Fibroblast of lung (primary cell): Measurements from ENCODE around the gene KAZALD1. TPM values are rescaled to one million over a fixed set of nuclear protein-coding genes. Genes with fewer than 3 reads are reported as not detected.

Experiments used
- DNase-seq, 2 donors: peaks; one replicate each; pipeline versions ENCODE4 v3.0.0 to v3.0.0-alpha.2; 2010; ENCODE audit warnings: low read depth in 2 of 2
- H2AFZ ChIP-seq: 2 replicates; pipeline ENCODE4 v1.5.1; 2012; ENCODE audit warnings: low read length, control low read depth, inconsistent platforms
- H3K27ac ChIP-seq: 2 replicates; pipeline ENCODE4 v1.5.1; 2011; ENCODE audit warnings: low read length, control low read depth; ENCODE audit not compliant: insufficient read depth
- H3K27me3 ChIP-seq: 2 replicates; pipeline ENCODE4 v1.5.1; 2011; ENCODE audit warnings: mild to moderate bottlenecking, low read length; ENCODE audit not compliant: control insufficient read depth, insufficient read depth
- H3K36me3 ChIP-seq: 2 replicates; pipeline ENCODE4 v1.5.1; 2011; ENCODE audit warnings: low read length; ENCODE audit not compliant: control insufficient read depth, insufficient read depth
- H3K4me1 ChIP-seq: 2 replicates; pipeline ENCODE4 v1.5.1; 2011; ENCODE audit warnings: low read length; ENCODE audit not compliant: control insufficient read depth, insufficient read depth; ENCODE audit errors: extremely low read depth
- H3K4me2 ChIP-seq: 2 replicates; pipeline ENCODE4 v1.5.1; 2011; ENCODE audit warnings: low read length, control low read depth; ENCODE audit not compliant: insufficient read depth; ENCODE audit errors: extremely low read depth
- H3K4me3 ChIP-seq, 4 experiments: fragments of 200-600 bp in 1 of 4; sonication (generic) in 1 of 4; replicated peaks in 1 of 4; 2 replicates each; pipeline ENCODE4 v1.5.1; 2011 to 2016; ENCODE audit warnings: low read length in 4 of 4, low read depth in 3 of 4, mild to moderate bottlenecking in 3 of 4, control low read depth in 2 of 4, inconsistent platforms in 1 of 4, mixed read lengths in 1 of 4; ENCODE audit not compliant: insufficient read depth in 1 of 4; ENCODE audit errors: control extremely low read depth in 1 of 4
- H3K79me2 ChIP-seq: 2 replicates; pipeline ENCODE4 v1.5.1; 2012; ENCODE audit warnings: mild to moderate bottlenecking, low read length, inconsistent platforms; ENCODE audit not compliant: control insufficient read depth, insufficient read depth
- H3K9ac ChIP-seq: 2 replicates; pipeline ENCODE4 v1.5.1; 2011; ENCODE audit warnings: mild to moderate bottlenecking, low read length, control low read depth; ENCODE audit not compliant: insufficient read depth
- H3K9me3 ChIP-seq: 2 replicates; pipeline ENCODE4 v1.5.1; 2012; ENCODE audit warnings: low read depth, low read length; ENCODE audit not compliant: control insufficient read depth, insufficient read depth
- H4K20me1 ChIP-seq: 2 replicates; pipeline ENCODE4 v1.5.1; 2011; ENCODE audit warnings: low read length; ENCODE audit not compliant: control insufficient read depth, insufficient read depth; ENCODE audit errors: extremely low read depth
- CTCF ChIP-seq, 2 donors: IDR thresholded peaks in 1 of 2; conservative IDR thresholded peaks in 1 of 2; 1 replicate in 1 of 2; 2 replicates in 1 of 2; pipeline ENCODE4 v1.5.1; 2011 to 2012; ENCODE audit warnings: low read length in 2 of 2, control low read depth in 1 of 2, inconsistent platforms in 1 of 2, low read depth in 1 of 2, mild to moderate bottlenecking in 1 of 2
- EZH2 ChIP-seq: IDR thresholded peaks from 2 replicates; pipeline ENCODE4 v1.5.1; 2012; ENCODE audit warnings: low read length, control low read depth, mild to moderate bottlenecking; ENCODE audit errors: missing control alignments
- polyA plus RNA-seq, 2 donors: library from polyadenylated mRNA; depleted of rRNA in 1 of 2; stranded (reverse) in 1 of 2; unstranded in 1 of 2; fragments of >200 nt; gene quantifications; 2 replicates each; pipeline ENCODE4 v1.2.1, GENCODE V29; 2011 to 2012; ENCODE audit warnings: missing spikeins in 1 of 2
- total RNA-seq: library from RNA; depleted of rRNA; stranded (reverse); fragments of >200 nt; gene quantifications from 2 replicates; pipeline ENCODE4 v1.2.1, GENCODE V29; 2014

Gene KAZALD1
- total and polyA plus RNA-seq, 2 donors (not counting 1 experiment from before 2014, with no cell fraction given), result 4.6 to 19.8 TPM

GRCh38 chr10:101041252-101041761 is 20.5 kb upstream of the KAZALD1 start:
- Histone ChIP-seq H3K36me3 (peaks cover 13% of the 10 kb centered on the region), H3K27ac (no peak overlapping the region)
- DNase-seq, result peak; percentile 82 to 91

GRCh38 chr10:101042118-101042517 is 19.7 kb upstream of the KAZALD1 start:
- Histone ChIP-seq H3K4me3 (peak overlapping the region; percentile 16 to 68 (median 54)), H4K20me1 (no peaks in the 10 kb centered on the region), H3K4me1 (peaks cover 8% of the 10 kb centered on the region), H3K9ac (peak overlapping the region; percentile 67), H3K27ac (peak overlapping the region; percentile 88), H3K79me2 (no peaks in the 10 kb centered on the region), H2AFZ (no peak overlapping the region), H3K27me3 (no peaks in the 10 kb centered on the region), H3K4me2 (peak overlapping the region; percentile 70), H3K9me3 (no peaks in the 10 kb centered on the region), H3K36me3 (peaks cover 11% of the 10 kb centered on the region)
- no peak for DNase-seq
- no peak for TF ChIP-seq CTCF (conservative IDR thresholded peaks at IDR 0.05 in 1 of 2, IDR thresholded peaks at IDR 0.05 in 1 of 2; ENCODE audit: low read depth in 1 of 2, low read length in 2 of 2)
- TF ChIP-seq EZH2, result no peak

More at GRCh38 chr10:101041252-101041761, 20.5 kb upstream of the KAZALD1 start:
- H3K27me3 ChIP-seq, result no peaks in the 10 kb centered on the region
- peaks cover 8% of the 10 kb centered on the region for H3K4me1 ChIP-seq
- H3K9me3 ChIP-seq, result no peaks in the 10 kb centered on the region
- no peaks in the 10 kb centered on the region for H3K79me2 ChIP-seq
- no peak overlapping the region for H3K4me2 ChIP-seq
- H3K9ac ChIP-seq, result no peak overlapping the region
- no peak overlapping the region for H3K4me3 ChIP-seq
- H4K20me1 ChIP-seq, result no peaks in the 10 kb centered on the region
- no peak overlapping the region for H2AFZ ChIP-seq
- TF ChIP-seq CTCF (conservative IDR thresholded peaks at IDR 0.05 in 1 of 2, IDR thresholded peaks at IDR 0.05 in 1 of 2; ENCODE audit: low read depth in 1 of 2, low read length in 2 of 2) (peak; percentile 85 to 88), EZH2 (no peak)

GRCh38 chr10:101042667-101043362 is 19.0 kb upstream of the KAZALD1 start:
- Histone ChIP-seq H4K20me1 (no peaks in the 10 kb centered on the region), H2AFZ (peak overlapping the region; percentile 68), H3K4me3 (peak overlapping the region; percentile 20 to 68 (median 54)), H3K27me3 (peaks cover 3% of the 10 kb centered on the region), H3K79me2 (no peaks in the 10 kb centered on the region), H3K4me2 (peak overlapping the region; percentile 81), H3K9me3 (no peaks in the 10 kb centered on the region), H3K9ac (peak overlapping the region; percentile 67), H3K4me1 (peaks cover 8% of the 10 kb centered on the region), H3K36me3 (peaks cover 7% of the 10 kb centered on the region), H3K27ac (peak overlapping the region; percentile 88)
- TF ChIP-seq CTCF (conservative IDR thresholded peaks at IDR 0.05 in 1 of 2, IDR thresholded peaks at IDR 0.05 in 1 of 2; ENCODE audit: low read depth in 1 of 2, low read length in 2 of 2) (peak in 1 of 2 donors; percentile 2), EZH2 (no peak)
- peak; percentile 93 to 97 for DNase-seq
